SK-N-SH (cell line): ENCODE results near the gene SSR3. TPM values are rescaled to one million over a fixed set of nuclear protein-coding genes. Genes with fewer than 3 reads are reported as not detected.

Experiments
- CTCF ChIA-PET: fragments of 300-600, 350-600 bp; formaldehyde crosslinking; extraction: SDS; loops from one replicate; lab custom pipeline; 2021; lab: Yijun Ruan, JAX
- POLR2A ChIA-PET: fragments of 350-600 bp; sonication (Branson Sonifier 250); formaldehyde crosslinking; extraction: SDS; loops from one replicate; lab custom pipeline; 2020; ENCODE audit warnings: antibody characterized with exemption, inconsistent platforms; lab: Yijun Ruan, JAX
- DNase-seq: peaks from one replicate; pipeline ENCODE4 v3.0.0; 2012
- H2AFZ ChIP-seq: fragments of 200-600 bp; sonication (generic); 2 replicates; pipeline ENCODE4 v1.8.1; 2016; ENCODE audit warnings: antibody characterized with exemption, mild to moderate bottlenecking, low read depth
- H3F3A ChIP-seq: fragments of 200-600 bp; sonication (generic); replicated peaks from 2 replicates; pipeline ENCODE3; 2016; ENCODE audit warnings: antibody characterized with exemption, mild to moderate bottlenecking; ENCODE audit not compliant: insufficient read depth
- H3K27ac ChIP-seq, 2 experiments: fragments of 200-500 bp in 1 of 2; fragments of 200-600 bp in 1 of 2; sonication (Bioruptor generic) in 1 of 2; sonication (generic), shearing (Covaris generic) in 1 of 2; 2 replicates each; pipeline versions ENCODE4 v1.5.1 to v1.6.1; 2014 to 2016; ENCODE audit warnings: low read depth in 2 of 2, inconsistent platforms in 1 of 2, low read length in 1 of 2, mild to moderate bottlenecking in 1 of 2, mixed read lengths in 1 of 2
- H3K27me3 ChIP-seq: fragments of 200-600 bp; sonication (generic), shearing (Covaris generic); 2 replicates; pipeline ENCODE4 v1.6.1; 2016; ENCODE audit warnings: mixed run types; ENCODE audit not compliant: insufficient read depth
- H3K36me3 ChIP-seq, 2 experiments: fragments of 200-500 bp in 1 of 2; fragments of 200-600 bp in 1 of 2; sonication (Bioruptor generic) in 1 of 2; sonication (generic) in 1 of 2; replicated peaks in 1 of 2; 2 replicates each; pipeline versions ENCODE3 to v1.5.1; 2014 to 2016; ENCODE audit warnings: low read length in 1 of 2, mild to moderate bottlenecking in 1 of 2; ENCODE audit not compliant: insufficient read depth in 2 of 2, control insufficient read depth in 1 of 2
- H3K4me1 ChIP-seq, 2 experiments: fragments of 200-500 bp in 1 of 2; fragments of 200-600 bp in 1 of 2; sonication (Bioruptor generic) in 1 of 2; sonication (generic), shearing (Covaris generic) in 1 of 2; 2 replicates each; pipeline versions ENCODE4 v1.5.1 to v1.6.1; 2014 to 2016; ENCODE audit warnings: low read depth in 1 of 2, low read length in 1 of 2, mixed run types in 1 of 2; ENCODE audit not compliant: insufficient read depth in 2 of 2, control insufficient read depth in 1 of 2
- H3K4me2 ChIP-seq: fragments of 200-600 bp; sonication (generic), shearing (Covaris generic); 2 replicates; pipeline ENCODE4 v1.6.1; 2017; ENCODE audit warnings: mixed run types
- H3K4me3 ChIP-seq, 2 experiments: fragments of 200-500 bp in 1 of 2; fragments of 200-600 bp in 1 of 2; sonication (Bioruptor generic) in 1 of 2; sonication (generic), shearing (Covaris generic) in 1 of 2; 2 replicates each; pipeline versions ENCODE4 v1.5.1 to v1.8.1; 2014 to 2016; ENCODE audit warnings: low read depth in 2 of 2, inconsistent platforms in 1 of 2, low read length in 1 of 2, mild to moderate bottlenecking in 1 of 2, mixed read lengths in 1 of 2, moderate library complexity in 1 of 2
- H3K79me2 ChIP-seq: fragments of 200-600 bp; sonication (generic); 2 replicates; pipeline ENCODE4 v1.8.1; 2017; ENCODE audit warnings: mild to moderate bottlenecking; ENCODE audit not compliant: insufficient read depth
- H3K9ac ChIP-seq: fragments of 200-600 bp; sonication (generic); 2 replicates; pipeline ENCODE4 v1.6.1; 2017; ENCODE audit warnings: mixed run types
- H3K9me2 ChIP-seq: fragments of 200-600 bp; sonication (generic); 2 replicates; pipeline ENCODE4 v1.6.1; 2017; ENCODE audit warnings: mixed run types
- H3K9me3 ChIP-seq: fragments of 200-600 bp; sonication (generic); 2 replicates; pipeline ENCODE4 v1.6.1; 2017; ENCODE audit warnings: mixed run types, mild to moderate bottlenecking, moderate library complexity
- H4K20me1 ChIP-seq: fragments of 200-600 bp; sonication (generic); 2 replicates; pipeline ENCODE4 v1.6.1; 2017; ENCODE audit warnings: mild to moderate bottlenecking, mixed run types; ENCODE audit not compliant: insufficient read depth
- CHD2 ChIP-seq: fragments of 150-350 bp; IDR thresholded peaks from 2 replicates; pipeline ENCODE4 v1.6.1; 2018; ENCODE audit warnings: low read length; ENCODE audit not compliant: partially characterized antibody
- EP300 ChIP-seq, 2 experiments: IDR thresholded peaks; 2 replicates each; pipeline versions ENCODE4 v1.4.0 to v1.6.1; 2012; ENCODE audit warnings: borderline replicate concordance in 1 of 2, low read depth in 1 of 2, low read length in 1 of 2
- PBX3 ChIP-seq: IDR thresholded peaks from 2 replicates; pipeline ENCODE4; 2012
- POLR2AphosphoS5 ChIP-seq: IDR thresholded peaks from 2 replicates; pipeline ENCODE4 v1.6.1; 2012; ENCODE audit warnings: low read depth, low read length
- RFX5 ChIP-seq: IDR thresholded peaks from 2 replicates; pipeline ENCODE4 v1.6.1; 2012; ENCODE audit warnings: mild to moderate bottlenecking, improper control_type of control experiment, low read length
- RXRA ChIP-seq: IDR thresholded peaks from 2 replicates; pipeline ENCODE4 v1.4.0; 2012; ENCODE audit warnings: low read depth, mild to moderate bottlenecking, borderline replicate concordance
- TAF1 ChIP-seq: IDR thresholded peaks from 2 replicates; pipeline ENCODE4 v1.6.1; 2012; ENCODE audit warnings: low read depth, mild to moderate bottlenecking, low read length, moderate library complexity, borderline replicate concordance
- TCF12 ChIP-seq: IDR thresholded peaks from 2 replicates; pipeline ENCODE4 v1.4.0; 2012
- YY1 ChIP-seq: IDR thresholded peaks from 2 replicates; pipeline ENCODE4 v1.4.0; 2012; ENCODE audit warnings: low read depth, mild to moderate bottlenecking
- WGBS: methylation state at CpG from one replicate; pipeline ENCODE4 v1.1.6; 2017; ENCODE audit warnings: low lambda C conversion rate; 5-methylcytosine and 5-hydroxymethylcytosine counted together
- polyA plus RNA-seq, 3 experiments: library from polyadenylated mRNA; depleted of rRNA; stranded (reverse); fragments of >200 nt; gene quantifications; 2 replicates each; pipeline ENCODE4 v1.2.3, GENCODE V29; 2012
- TF ChIP-seq, protein P1 (sequence below): fragments of 200-600 bp; sonication (generic); IDR thresholded peaks from 2 replicates; pipeline ENCODE4 v1.6.1; 2017; ENCODE audit warnings: antibody characterized with exemption, mild to moderate bottlenecking, moderate library complexity
- TF ChIP-seq, protein P2 (sequence below): IDR thresholded peaks from 2 replicates; pipeline ENCODE4 v1.4.0; 2012; ENCODE audit warnings: low read depth

SSR3 gene
- polyA plus RNA-seq, 1 of the 3 experiments (the other 2 are of a cell fraction), result 61.7 TPM

- 70% methylated on average over 3 of the region's 3 CpGs for WGBS
- Histone ChIP-seq H3K4me1 (peaks cover 3 to 23% of the 10 kb centered on the region in 2 experiments; a peak in 3 of 4 replicates), H2AFZ (no peak overlapping the region), H3K9me2 (no peaks in the 10 kb centered on the region), H4K20me1 (no peaks in the 10 kb centered on the region), H3K9me3 (no peaks in the 10 kb centered on the region), H3K79me2 (0 out of 2 replicates have a peak, but pooled peaks cover 4% of the 10 kb centered on the region)
- DNase-seq, result no peak
- CTCF ChIA-PET, result interaction anchor here (0.8 to 1.8 kb wide), 6 partner anchors 10 to 342 kb away, joined by 4 to 8 read pairs (median 4); no protein-coding TSS in a partner anchor
- peak in 1 of 2 experiments; percentile 26; a peak in 1 of 4 replicates for TF ChIP-seq EP300 (IDR thresholded peaks at IDR 0.05; ENCODE audit: borderline replicate concordance in 1 of 2, low read depth in 1 of 2, low read length in 1 of 2)
- peak; percentile 54 for TF ChIP-seq PBX3
- TF ChIP-seq TCF12, result peak; percentile 54
- TF ChIP-seq, protein P1, sequence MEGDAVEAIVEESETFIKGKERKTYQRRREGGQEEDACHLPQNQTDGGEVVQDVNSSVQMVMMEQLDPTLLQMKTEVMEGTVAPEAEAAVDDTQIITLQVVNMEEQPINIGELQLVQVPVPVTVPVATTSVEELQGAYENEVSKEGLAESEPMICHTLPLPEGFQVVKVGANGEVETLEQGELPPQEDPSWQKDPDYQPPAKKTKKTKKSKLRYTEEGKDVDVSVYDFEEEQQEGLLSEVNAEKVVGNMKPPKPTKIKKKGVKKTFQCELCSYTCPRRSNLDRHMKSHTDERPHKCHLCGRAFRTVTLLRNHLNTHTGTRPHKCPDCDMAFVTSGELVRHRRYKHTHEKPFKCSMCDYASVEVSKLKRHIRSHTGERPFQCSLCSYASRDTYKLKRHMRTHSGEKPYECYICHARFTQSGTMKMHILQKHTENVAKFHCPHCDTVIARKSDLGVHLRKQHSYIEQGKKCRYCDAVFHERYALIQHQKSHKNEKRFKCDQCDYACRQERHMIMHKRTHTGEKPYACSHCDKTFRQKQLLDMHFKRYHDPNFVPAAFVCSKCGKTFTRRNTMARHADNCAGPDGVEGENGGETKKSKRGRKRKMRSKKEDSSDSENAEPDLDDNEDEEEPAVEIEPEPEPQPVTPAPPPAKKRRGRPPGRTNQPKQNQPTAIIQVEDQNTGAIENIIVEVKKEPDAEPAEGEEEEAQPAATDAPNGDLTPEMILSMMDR, result no peak
- TF ChIP-seq, all 33 proteins: peak for 3
- Histone ChIP-seq H3F3A (peaks cover 49% of the 10 kb centered on the region), H3K36me3 (peaks cover 0 to 42% of the 10 kb centered on the region in 2 experiments), H3K27ac (peak overlapping the region; percentile 27 to 92; a peak in 3 of 4 replicates), H3K27me3 (no peaks in the 10 kb centered on the region), H3K4me2 (no peak overlapping the region), H3K4me3 (no peak overlapping the region), H3K9ac (no peak overlapping the region)
- POLR2A ChIA-PET, result no interaction called here
Observed at GRCh38 chr3:156492801-156493261, 62.1 kb downstream of the SSR3 start.

- Histone ChIP-seq H3K9me3 (no peaks in the 10 kb centered on the region), H3K36me3 (peaks cover 0 to 42% of the 10 kb centered on the region in 2 experiments), H3K27ac (peak overlapping the region in 1 of 2 experiments; percentile 92; a peak in 2 of 4 replicates), H3F3A (peaks cover 33% of the 10 kb centered on the region), H3K9ac (no peak overlapping the region), H3K27me3 (no peaks in the 10 kb centered on the region), H3K4me2 (no peak overlapping the region), H2AFZ (no peak overlapping the region), H3K4me3 (no peak overlapping the region), H4K20me1 (no peaks in the 10 kb centered on the region), H3K9me2 (no peaks in the 10 kb centered on the region), H3K4me1 (peaks cover 3 to 17% of the 10 kb centered on the region in 2 experiments; a peak in 3 of 4 replicates), H3K79me2 (0 out of 2 replicates have a peak, but pooled peaks cover 4% of the 10 kb centered on the region)
- ChIA-PET POLR2A (no interaction called here), CTCF (interaction anchor here (0.6 to 1.8 kb wide), 5 partner anchors 16 to 42 kb away, joined by 3 to 5 read pairs (median 3); no protein-coding TSS in a partner anchor)
- no peak for DNase-seq
- no peak for TF ChIP-seq YY1
- TF ChIP-seq POLR2AphosphoS5, result no peak
- TF ChIP-seq RXRA, result no peak
- TF ChIP-seq, protein P2, sequence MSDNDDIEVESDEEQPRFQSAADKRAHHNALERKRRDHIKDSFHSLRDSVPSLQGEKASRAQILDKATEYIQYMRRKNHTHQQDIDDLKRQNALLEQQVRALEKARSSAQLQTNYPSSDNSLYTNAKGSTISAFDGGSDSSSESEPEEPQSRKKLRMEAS, result no peak
- TF ChIP-seq CHD2, result no peak
- TF ChIP-seq RFX5, result no peak
- no peak for TF ChIP-seq TAF1
- 85% methylated on average over 3 of the region's 3 CpGs for whole genome bisulfite sequencing
Observed at GRCh38 chr3:156491192-156491591, 63.7 kb downstream of the SSR3 start.

Other genes with a start within 250 kb of the SSR3 start
- 6.2 TPM in 2 replicates for gene TIPARP, start 119.5 kb upstream of the SSR3 start, polyA plus RNA-seq (2012; rRNA removed)